Measurements from ENCODE around the gene HIBCH.

DNA sequence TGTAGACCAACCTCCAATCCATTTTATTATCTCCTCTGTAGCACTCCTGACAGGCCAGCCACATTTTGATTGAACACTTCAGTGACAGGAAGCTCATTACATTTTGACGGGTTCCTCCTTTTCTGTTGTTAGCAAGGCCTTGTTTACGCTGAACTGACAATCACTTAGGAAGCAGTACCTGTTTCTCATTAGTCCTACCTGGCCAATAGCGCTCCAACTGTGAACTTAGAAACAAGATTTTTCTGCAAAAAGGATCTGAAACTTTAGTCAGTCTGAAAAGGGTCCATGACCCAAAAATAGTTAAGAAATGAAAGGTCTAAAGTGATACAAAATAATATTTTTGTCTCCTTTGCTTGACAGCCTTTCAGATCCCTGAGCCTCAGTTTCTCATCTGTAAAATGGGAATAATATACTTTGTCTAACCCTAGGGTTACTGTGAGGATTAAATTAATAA lies 137.5 kb downstream of the HIBCH start:
- TF ChIP-seq HDAC6 (IDR thresholded peaks at IDR 0.05; ENCODE audit: low read depth, low read length), result no peak
- TF ChIP-seq GABPA (tag; conservative IDR thresholded peaks at IDR 0.05; ENCODE audit: low read depth), result no peak
- no peak for TF ChIP-seq CBX3 (IDR thresholded peaks at IDR 0.05; ENCODE audit: borderline replicate concordance in 1 of 2, low read length in 2 of 2)
- TF ChIP-seq POLR2AphosphoS2 (IDR thresholded peaks at IDR 0.05; ENCODE audit: low read length), result no peak
- no peak for TF ChIP-seq NFE2L1 (tag; IDR thresholded peaks at IDR 0.05; ENCODE audit: borderline replicate concordance, low read depth)
- TF ChIP-seq RAD21 (CRISPR knock-in tag; conservative IDR thresholded peaks at IDR 0.05 in 1 of 2, IDR thresholded peaks at IDR 0.05 in 1 of 2), result no peak
- TF ChIP-seq, protein P1, sequence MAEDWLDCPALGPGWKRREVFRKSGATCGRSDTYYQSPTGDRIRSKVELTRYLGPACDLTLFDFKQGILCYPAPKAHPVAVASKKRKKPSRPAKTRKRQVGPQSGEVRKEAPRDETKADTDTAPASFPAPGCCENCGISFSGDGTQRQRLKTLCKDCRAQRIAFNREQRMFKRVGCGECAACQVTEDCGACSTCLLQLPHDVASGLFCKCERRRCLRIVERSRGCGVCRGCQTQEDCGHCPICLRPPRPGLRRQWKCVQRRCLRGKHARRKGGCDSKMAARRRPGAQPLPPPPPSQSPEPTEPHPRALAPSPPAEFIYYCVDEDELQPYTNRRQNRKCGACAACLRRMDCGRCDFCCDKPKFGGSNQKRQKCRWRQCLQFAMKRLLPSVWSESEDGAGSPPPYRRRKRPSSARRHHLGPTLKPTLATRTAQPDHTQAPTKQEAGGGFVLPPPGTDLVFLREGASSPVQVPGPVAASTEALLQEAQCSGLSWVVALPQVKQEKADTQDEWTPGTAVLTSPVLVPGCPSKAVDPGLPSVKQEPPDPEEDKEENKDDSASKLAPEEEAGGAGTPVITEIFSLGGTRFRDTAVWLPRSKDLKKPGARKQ (CRISPR knock-in tag; IDR thresholded peaks at IDR 0.05), result no peak
- 0 out of 2 replicates have a peak, but pooled peaks have one; percentile 26 for TF ChIP-seq FOXM1 (IDR thresholded peaks at IDR 0.05; ENCODE audit: low read depth)
- no peak for TF ChIP-seq FOXM1 (CRISPR knock-in tag; IDR thresholded peaks at IDR 0.05; ENCODE audit: low read depth)
- TF ChIP-seq MAFK (IDR thresholded peaks at IDR 0.05; ENCODE audit: low read length), result no peak
- no peak for TF ChIP-seq ZNF324 (CRISPR knock-in tag; IDR thresholded peaks at IDR 0.05)
- no peak for TF ChIP-seq EZH2 (IDR thresholded peaks at IDR 0.05; ENCODE audit: borderline replicate concordance, low read depth, low read length)

All from K562 (cell line).